HEK293 (cell line): Measurements from ENCODE around the gene TAF8.

Experiments used
- CTCF ChIA-PET: fragments of 350-600 bp; formaldehyde crosslinking; extraction: SDS; loops from one replicate; lab custom pipeline; 2021; ENCODE audit warnings: antibody characterized with exemption; lab: Yijun Ruan, JAX
- POLR2A ChIA-PET: fragments of 300-600 bp; formaldehyde crosslinking; extraction: SDS; loops from one replicate; lab custom pipeline; 2020; ENCODE audit warnings: antibody characterized with exemption, inconsistent platforms; lab: Yijun Ruan, JAX
- H3K27ac ChIP-seq: fragments of 200-500 bp; sonication (Bioruptor generic); 2 replicates; pipeline ENCODE4 v1.5.1; 2014; ENCODE audit warnings: low read depth, low read length, control low read depth, inconsistent platforms; ENCODE audit errors: extremely low read depth
- H3K36me3 ChIP-seq, 2 experiments: fragments of 200-500 bp in 1 of 2; sonication (Bioruptor generic) in 1 of 2; 1 replicate in 1 of 2; 2 replicates in 1 of 2; pipeline ENCODE4 v1.5.1; 2014 to 2017; ENCODE audit warnings: inconsistent platforms in 2 of 2, low read length in 2 of 2; ENCODE audit not compliant: control insufficient read depth in 2 of 2, insufficient read depth in 1 of 2
- H3K4me1 ChIP-seq: fragments of 200-500 bp; sonication (Bioruptor generic); 2 replicates; pipeline ENCODE4 v1.5.1; 2014; ENCODE audit warnings: mild to moderate bottlenecking, low read length, inconsistent platforms; ENCODE audit not compliant: control insufficient read depth, insufficient read depth
- H3K4me3 ChIP-seq: 2 replicates; pipeline ENCODE4 v1.5.1; 2011; ENCODE audit warnings: low read depth, mild to moderate bottlenecking, control low read depth, low read length, moderate library complexity
- H3K9me3 ChIP-seq: fragments of 200-500 bp; sonication (Bioruptor generic); 2 replicates; pipeline ENCODE4 v1.5.1; 2014; ENCODE audit warnings: low read depth, low read length, inconsistent platforms; ENCODE audit not compliant: control insufficient read depth, insufficient read depth
- INSM2 ChIP-seq: fragments of 450-650 bp; formaldehyde crosslinking; IDR thresholded peaks from 2 replicates; pipeline ENCODE4 v1.5.1; 2016; ENCODE audit warnings: missing biosample characterization, missing genetic modification characterization
- KLF17 ChIP-seq: fragments of 450-650 bp; formaldehyde crosslinking; IDR thresholded peaks from 2 replicates; pipeline ENCODE4 v1.5.1; 2016; ENCODE audit warnings: missing biosample characterization, missing genetic modification characterization
- KLF9 ChIP-seq: fragments of 450-650 bp; formaldehyde crosslinking; IDR thresholded peaks from 2 replicates; pipeline ENCODE4 v1.5.1; 2016; ENCODE audit warnings: missing biosample characterization, missing genetic modification characterization, low read depth
- PRDM1 ChIP-seq: fragments of 450-650 bp; formaldehyde crosslinking; IDR thresholded peaks from 2 replicates; pipeline ENCODE4; 2016; ENCODE audit warnings: missing biosample characterization, missing genetic modification characterization
- PRDM10 ChIP-seq: fragments of 450-650 bp; formaldehyde crosslinking; IDR thresholded peaks from 2 replicates; pipeline ENCODE4 v1.5.1; 2016; ENCODE audit warnings: missing biosample characterization, missing genetic modification characterization
- SP2 ChIP-seq: fragments of 450-650 bp; formaldehyde crosslinking; IDR thresholded peaks from 2 replicates; pipeline ENCODE4 v1.5.1; 2016; ENCODE audit warnings: missing biosample characterization, missing genetic modification characterization
- YY2 ChIP-seq: fragments of 450-650 bp; formaldehyde crosslinking; IDR thresholded peaks from 2 replicates; pipeline ENCODE4 v1.5.1; 2016; ENCODE audit warnings: missing biosample characterization, missing genetic modification characterization
- ZFHX2 ChIP-seq: fragments of 450-650 bp; formaldehyde crosslinking; conservative IDR thresholded peaks from 2 replicates; pipeline ENCODE4 v1.5.1; 2016; ENCODE audit warnings: missing biosample characterization, missing genetic modification characterization
- ZNF140 ChIP-seq: fragments of 450-650 bp; formaldehyde crosslinking; IDR thresholded peaks from 2 replicates; pipeline ENCODE4 v1.5.1; 2016; ENCODE audit warnings: missing biosample characterization, missing genetic modification characterization
- ZNF248 ChIP-seq: fragments of 450-650 bp; formaldehyde crosslinking; IDR thresholded peaks from 2 replicates; pipeline ENCODE4 v1.5.1; 2017; ENCODE audit warnings: missing biosample characterization, missing genetic modification characterization
- ZNF350 ChIP-seq: fragments of 450-650 bp; formaldehyde crosslinking; IDR thresholded peaks from 2 replicates; pipeline ENCODE4 v1.5.0; 2017; ENCODE audit warnings: missing biosample characterization, mild to moderate bottlenecking, missing genetic modification characterization
- ZNF362 ChIP-seq: fragments of 450-650 bp; formaldehyde crosslinking; IDR thresholded peaks from 2 replicates; pipeline ENCODE4 v1.5.1; 2016; ENCODE audit warnings: missing biosample characterization, missing genetic modification characterization
- ZNF623 ChIP-seq: fragments of 450-650 bp; formaldehyde crosslinking; IDR thresholded peaks from 2 replicates; pipeline ENCODE4 v1.5.1; 2016; ENCODE audit warnings: missing biosample characterization, missing genetic modification characterization
- TF ChIP-seq, protein P1 (sequence below): fragments of 450-650 bp; formaldehyde crosslinking; IDR thresholded peaks from 2 replicates; pipeline ENCODE4 v1.5.1; 2017; ENCODE audit warnings: missing biosample characterization, missing genetic modification characterization

The TAF8 gene

GRCh38 chr6:42090819-42091717 lies 40.7 kb downstream of the TAF8 start:
- ChIA-PET POLR2A (no interaction called here), CTCF (interaction anchor here (0.6 to 2.1 kb wide), 7 partner anchors 14 to 635 kb away, joined by 3 to 6 read pairs (median 3); no protein-coding TSS in a partner anchor)
- Histone ChIP-seq H3K36me3 (no peaks in the 10 kb centered on the region), H3K4me3 (no peak overlapping the region), H3K9me3 (no peaks in the 10 kb centered on the region), H3K4me1 (no peaks in the 10 kb centered on the region), H3K27ac (no peak overlapping the region)
- TF ChIP-seq ZNF623 (tag by site-specific recombination) (peak; percentile 94), ZNF362 (tag by site-specific recombination) (peak; percentile 69; the same call in 1 of the 2 replicates)
- TF ChIP-seq, protein P1, sequence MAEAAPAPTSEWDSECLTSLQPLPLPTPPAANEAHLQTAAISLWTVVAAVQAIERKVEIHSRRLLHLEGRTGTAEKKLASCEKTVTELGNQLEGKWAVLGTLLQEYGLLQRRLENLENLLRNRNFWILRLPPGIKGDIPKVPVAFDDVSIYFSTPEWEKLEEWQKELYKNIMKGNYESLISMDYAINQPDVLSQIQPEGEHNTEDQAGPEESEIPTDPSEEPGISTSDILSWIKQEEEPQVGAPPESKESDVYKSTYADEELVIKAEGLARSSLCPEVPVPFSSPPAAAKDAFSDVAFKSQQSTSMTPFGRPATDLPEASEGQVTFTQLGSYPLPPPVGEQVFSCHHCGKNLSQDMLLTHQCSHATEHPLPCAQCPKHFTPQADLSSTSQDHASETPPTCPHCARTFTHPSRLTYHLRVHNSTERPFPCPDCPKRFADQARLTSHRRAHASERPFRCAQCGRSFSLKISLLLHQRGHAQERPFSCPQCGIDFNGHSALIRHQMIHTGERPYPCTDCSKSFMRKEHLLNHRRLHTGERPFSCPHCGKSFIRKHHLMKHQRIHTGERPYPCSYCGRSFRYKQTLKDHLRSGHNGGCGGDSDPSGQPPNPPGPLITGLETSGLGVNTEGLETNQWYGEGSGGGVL (tag by site-specific recombination): no peak

DNA sequence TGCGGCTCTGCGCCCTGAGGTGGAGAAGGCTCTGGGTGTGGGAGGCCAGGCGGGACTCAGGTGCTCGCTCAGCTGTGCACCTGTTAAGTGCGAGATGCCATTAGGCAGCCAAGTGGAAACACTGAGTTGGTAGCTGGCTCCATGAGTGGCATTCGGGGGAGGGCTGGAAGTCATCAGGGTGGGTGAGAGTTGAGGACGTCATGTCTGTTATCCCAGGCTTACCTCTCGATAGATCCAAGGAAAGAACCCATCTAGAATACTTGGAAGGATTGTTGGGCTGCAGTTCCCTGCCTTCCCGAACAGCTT lies 41.3 kb downstream of the TAF8 start:
- CTCF ChIA-PET: interaction anchor here (0.9 to 1.9 kb wide), 3 partner anchors 14 to 635 kb away, joined by 3 to 4 read pairs (median 3); no protein-coding TSS in a partner anchor

GRCh38 chr6:42093582-42094329 lies 43.4 kb downstream of the TAF8 start:
- Histone ChIP-seq H3K4me1 (no peaks in the 10 kb centered on the region), H3K36me3 (no peaks in the 10 kb centered on the region), H3K27ac (no peak overlapping the region)
- CTCF ChIA-PET: interaction anchor here (0.6 to 1.5 kb wide), 5 partner anchors 21 to 121 kb away, joined by 3 to 5 read pairs (median 4); no protein-coding TSS in a partner anchor
- TF ChIP-seq INSM2 (no peak), ZNF350 (tag by site-specific recombination) (no peak), YY2 (no peak), SP2 (tag by site-specific recombination) (peak; percentile 38; the same call in 1 of the 2 replicates), KLF9 (tag by site-specific recombination) (peak; percentile 46; the same call in 1 of the 2 replicates), ZFHX2 (peak; percentile 31; the same call in 1 of the 2 replicates), PRDM1 (tag by site-specific recombination) (0 out of 2 replicates have a peak, but pooled peaks have one; percentile 9), ZNF248 (tag by site-specific recombination) (no peak), PRDM10 (tag by site-specific recombination) (no peak), ZNF140 (tag by site-specific recombination) (no peak)
- TF ChIP-seq, all 188 proteins: peak for 4
- Histone ChIP-seq H3K4me3 (no peak overlapping the region), H3K9me3 (no peaks in the 10 kb centered on the region)
- POLR2A ChIA-PET: interaction anchor here (1.9 kb wide), 1 partner anchor 11 kb away, joined by 5 read pairs; no protein-coding TSS in a partner anchor

More for the DNA sequence above, 41.3 kb downstream of the TAF8 start:
- POLR2A ChIA-PET: interaction anchor here (1.0 kb wide), 1 partner anchor 472 kb away, joined by 3 read pairs; the partner anchor contains the start of gene UBR2
- Histone ChIP-seq H3K4me3 (no peak overlapping the region), H3K9me3 (no peaks in the 10 kb centered on the region), H3K36me3 (no peaks in the 10 kb centered on the region), H3K27ac (no peak overlapping the region), H3K4me1 (no peaks in the 10 kb centered on the region)
- TF ChIP-seq KLF17 (tag by site-specific recombination): no peak
- TF ChIP-seq, all 188 proteins: peak for 0
